Measurements from ENCODE around the gene NCKAP1.

The NCKAP1 gene

GRCh38 chr2:183038341-183039300 is at the start of gene NCKAP1:
Gene NCKAP1, minus strand, starts transcription at chr2:183038457. Its CDS starts 358 bp downstream, at chr2:183038099.
- peak; percentile 99 for DNase-seq
- peak within 1 kb of the TSS; percentile 95 for H3K27ac Mint-ChIP-seq
- peaks cover 45% of the 10 kb centered on the region for H3K4me1 Mint-ChIP-seq
- H3K27me3 Mint-ChIP-seq (ENCODE audit: low read depth, poor library complexity), result peaks cover 14% of the 10 kb centered on the region
- peak; percentile 66 for TF ChIP-seq CTCF (IDR thresholded peaks at IDR 0.05)
- peak within 1 kb of the TSS; percentile 87 for H3K4me3 Mint-ChIP-seq
- no peaks in the 10 kb centered on the region for H3K9me3 Mint-ChIP-seq
- H3K36me3 Mint-ChIP-seq (ENCODE audit: low read depth), result no peaks in the 10 kb centered on the region

- H3K27ac Mint-ChIP-seq, result no peak overlapping the region
- peaks cover 6% of the 10 kb centered on the region for H3K27me3 Mint-ChIP-seq (ENCODE audit: low read depth, poor library complexity)
- no peaks in the 10 kb centered on the region for H3K36me3 Mint-ChIP-seq (ENCODE audit: low read depth)
- no peak for DNase-seq
- H3K4me1 Mint-ChIP-seq, result peaks cover 16% of the 10 kb centered on the region
- no peak for TF ChIP-seq CTCF (IDR thresholded peaks at IDR 0.05)
- H3K4me3 Mint-ChIP-seq, result no peak overlapping the region
- no peaks in the 10 kb centered on the region for H3K9me3 Mint-ChIP-seq
Observed at GRCh38 chr2:183081911-183082310, 43.7 kb upstream of the NCKAP1 start.

- H3K4me3 Mint-ChIP-seq, result peak overlapping the region; percentile 86
- no peaks in the 10 kb centered on the region for H3K36me3 Mint-ChIP-seq (ENCODE audit: low read depth)
- H3K27ac Mint-ChIP-seq, result no peak overlapping the region
- peaks cover 8% of the 10 kb centered on the region for H3K27me3 Mint-ChIP-seq (ENCODE audit: low read depth, poor library complexity)
- TF ChIP-seq CTCF (IDR thresholded peaks at IDR 0.05), result no peak
- H3K4me1 Mint-ChIP-seq, result peaks cover 16% of the 10 kb centered on the region
- DNase-seq, result no peak
- no peaks in the 10 kb centered on the region for H3K9me3 Mint-ChIP-seq
Observed at GRCh38 chr2:183079139-183079775, 41.0 kb upstream of the NCKAP1 start.

GRCh38 chr2:183078464-183079138 is 40.3 kb upstream of the NCKAP1 start, which contains the start of gene DUSP19:
Gene DUSP19, plus strand, starts transcription at chr2:183078747. Its CDS starts 187 bp downstream, at chr2:183078934.
- Mint-ChIP-seq H3K27me3 (ENCODE audit: low read depth, poor library complexity) (peaks cover 11% of the 10 kb centered on the region), H3K36me3 (ENCODE audit: low read depth) (no peaks in the 10 kb centered on the region), H3K4me1 (peaks cover 16% of the 10 kb centered on the region), H3K9me3 (no peaks in the 10 kb centered on the region), H3K4me3 (peak within 1 kb of the TSS; percentile 86), H3K27ac (no peak within 1 kb of the TSS)
- peak; percentile 88 for DNase-seq
- TF ChIP-seq CTCF (IDR thresholded peaks at IDR 0.05), result no peak

- Mint-ChIP-seq H3K27ac (no peak overlapping the region), H3K4me3 (peak overlapping the region; percentile 86), H3K9me3 (no peaks in the 10 kb centered on the region), H3K36me3 (ENCODE audit: low read depth) (no peaks in the 10 kb centered on the region), H3K27me3 (ENCODE audit: low read depth, poor library complexity) (peaks cover 11% of the 10 kb centered on the region), H3K4me1 (peaks cover 16% of the 10 kb centered on the region)
- no peak for TF ChIP-seq CTCF (IDR thresholded peaks at IDR 0.05)
- DNase-seq, result no peak
Observed at GRCh38 chr2:183078163-183078463, 39.9 kb upstream of the NCKAP1 start.
